Measurements from ENCODE around the gene MCAM.

- TF ChIP-seq EZH2 (IDR thresholded peaks at IDR 0.05; ENCODE audit: insufficient read depth, poor library complexity, severe bottlenecking) (no peak), EZH2phosphoT487 (IDR thresholded peaks at IDR 0.05; ENCODE audit: insufficient read depth, low read depth) (no peak)
These were observed 21.8 kb downstream of the MCAM start for GRCh38 chr11:119295178-119295577.
